ENCODE results near the gene SYT14.

DNA sequence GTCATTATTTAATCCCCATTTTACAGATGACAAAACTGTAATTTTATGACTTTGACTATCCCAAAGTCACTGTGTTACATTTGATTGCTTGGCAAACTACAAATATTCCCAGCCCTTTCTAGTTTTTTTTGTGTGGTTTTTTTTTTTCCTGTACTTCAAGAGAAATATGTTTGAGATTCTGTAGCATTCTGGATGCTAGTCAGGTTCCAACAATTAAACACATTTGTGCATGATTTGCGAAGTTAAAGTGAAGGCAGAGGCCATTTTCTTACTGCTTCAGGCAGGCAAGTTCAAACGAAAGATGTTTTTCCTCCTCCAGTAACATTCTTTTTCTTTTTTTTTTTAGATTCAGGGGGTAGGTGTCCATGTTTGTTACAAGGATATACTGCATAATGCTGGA lies 186.7 kb downstream of the SYT14 start:
- TF ChIP-seq CTCF (IDR thresholded peaks at IDR 0.05): no peak
- no peak for TF ChIP-seq POLR2A (IDR thresholded peaks at IDR 0.05)
